HEK293 (cell line): ENCODE data around the gene GZF1.

Experiments
- WT1 ChIP-seq: fragments of 450-650 bp; formaldehyde crosslinking; IDR thresholded peaks from 2 replicates; pipeline ENCODE4 v1.5.1; 2016; ENCODE audit warnings: missing biosample characterization, missing genetic modification characterization
- ZNF138 ChIP-seq: fragments of 450-650 bp; formaldehyde crosslinking; IDR thresholded peaks from 2 replicates; pipeline ENCODE4 v1.5.1; 2016; ENCODE audit warnings: missing biosample characterization, missing genetic modification characterization, borderline replicate concordance
- ZNF140 ChIP-seq: fragments of 450-650 bp; formaldehyde crosslinking; IDR thresholded peaks from 2 replicates; pipeline ENCODE4 v1.5.1; 2016; ENCODE audit warnings: missing biosample characterization, missing genetic modification characterization
- ZNF174 ChIP-seq: fragments of 450-650 bp; formaldehyde crosslinking; IDR thresholded peaks from 2 replicates; pipeline ENCODE4 v1.5.0; 2017; ENCODE audit warnings: missing biosample characterization, mild to moderate bottlenecking, missing genetic modification characterization
- ZNF324 ChIP-seq: fragments of 450-650 bp; formaldehyde crosslinking; IDR thresholded peaks from 2 replicates; pipeline ENCODE4 v1.5.1; 2016; ENCODE audit warnings: missing biosample characterization, missing genetic modification characterization
- ZNF529 ChIP-seq: fragments of 450-650 bp; formaldehyde crosslinking; IDR thresholded peaks from 2 replicates; pipeline ENCODE4 v1.5.1; 2017; ENCODE audit warnings: missing genetic modification characterization, missing biosample characterization; ENCODE audit not compliant: insufficient replicate concordance
- TF ChIP-seq, protein P1 (sequence below): fragments of 450-650 bp; formaldehyde crosslinking; IDR thresholded peaks from 2 replicates; pipeline ENCODE4 v1.5.1; 2017; ENCODE audit warnings: missing biosample characterization, missing genetic modification characterization
- TF ChIP-seq, protein P2 (sequence below): fragments of 450-650 bp; formaldehyde crosslinking; IDR thresholded peaks from 2 replicates; pipeline ENCODE4 v1.5.1; 2016; ENCODE audit warnings: missing biosample characterization, missing genetic modification characterization
- TF ChIP-seq, protein P3 (sequence below): fragments of 450-650 bp; formaldehyde crosslinking; IDR thresholded peaks from 2 replicates; pipeline ENCODE4 v1.5.1; 2016; ENCODE audit warnings: missing biosample characterization, missing genetic modification characterization
- TF ChIP-seq, protein P4 (sequence below): fragments of 450-650 bp; formaldehyde crosslinking; IDR thresholded peaks from 2 replicates; pipeline ENCODE4 v1.5.1; 2017; ENCODE audit warnings: missing biosample characterization, mild to moderate bottlenecking, missing genetic modification characterization, moderate library complexity

DNA sequence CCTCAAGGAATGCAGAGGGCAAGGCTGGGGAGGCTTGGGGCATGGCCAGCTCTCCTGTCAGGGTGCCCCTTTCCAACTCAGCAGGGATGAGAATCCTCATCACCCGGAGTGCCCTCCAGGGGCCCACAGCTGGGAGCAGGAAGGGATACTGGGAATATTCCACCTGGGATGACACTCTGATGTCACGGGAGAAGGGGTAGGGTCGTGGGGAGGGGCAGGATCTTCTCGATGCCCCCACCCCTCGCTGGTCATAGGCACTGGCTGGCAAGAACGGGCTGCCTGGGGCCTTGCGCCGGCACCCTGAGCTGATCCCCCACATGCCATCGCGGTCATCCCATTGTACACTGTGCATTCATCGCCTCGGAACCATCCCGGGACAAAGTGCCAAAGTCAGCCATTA, 22.0 kb upstream of the GZF1 start:
- TF ChIP-seq WT1 (tag by site-specific recombination) (no peak), ZNF174 (tag by site-specific recombination) (no peak), ZNF324 (tag by site-specific recombination) (no peak), ZNF529 (tag by site-specific recombination) (no peak), ZNF140 (tag by site-specific recombination) (no peak), ZNF138 (tag by site-specific recombination) (no peak)
- TF ChIP-seq, protein P1, sequence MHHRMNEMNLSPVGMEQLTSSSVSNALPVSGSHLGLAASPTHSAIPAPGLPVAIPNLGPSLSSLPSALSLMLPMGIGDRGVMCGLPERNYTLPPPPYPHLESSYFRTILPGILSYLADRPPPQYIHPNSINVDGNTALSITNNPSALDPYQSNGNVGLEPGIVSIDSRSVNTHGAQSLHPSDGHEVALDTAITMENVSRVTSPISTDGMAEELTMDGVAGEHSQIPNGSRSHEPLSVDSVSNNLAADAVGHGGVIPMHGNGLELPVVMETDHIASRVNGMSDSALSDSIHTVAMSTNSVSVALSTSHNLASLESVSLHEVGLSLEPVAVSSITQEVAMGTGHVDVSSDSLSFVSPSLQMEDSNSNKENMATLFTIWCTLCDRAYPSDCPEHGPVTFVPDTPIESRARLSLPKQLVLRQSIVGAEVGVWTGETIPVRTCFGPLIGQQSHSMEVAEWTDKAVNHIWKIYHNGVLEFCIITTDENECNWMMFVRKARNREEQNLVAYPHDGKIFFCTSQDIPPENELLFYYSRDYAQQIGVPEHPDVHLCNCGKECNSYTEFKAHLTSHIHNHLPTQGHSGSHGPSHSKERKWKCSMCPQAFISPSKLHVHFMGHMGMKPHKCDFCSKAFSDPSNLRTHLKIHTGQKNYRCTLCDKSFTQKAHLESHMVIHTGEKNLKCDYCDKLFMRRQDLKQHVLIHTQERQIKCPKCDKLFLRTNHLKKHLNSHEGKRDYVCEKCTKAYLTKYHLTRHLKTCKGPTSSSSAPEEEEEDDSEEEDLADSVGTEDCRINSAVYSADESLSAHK (tag by site-specific recombination), result no peak
- TF ChIP-seq, protein P2, sequence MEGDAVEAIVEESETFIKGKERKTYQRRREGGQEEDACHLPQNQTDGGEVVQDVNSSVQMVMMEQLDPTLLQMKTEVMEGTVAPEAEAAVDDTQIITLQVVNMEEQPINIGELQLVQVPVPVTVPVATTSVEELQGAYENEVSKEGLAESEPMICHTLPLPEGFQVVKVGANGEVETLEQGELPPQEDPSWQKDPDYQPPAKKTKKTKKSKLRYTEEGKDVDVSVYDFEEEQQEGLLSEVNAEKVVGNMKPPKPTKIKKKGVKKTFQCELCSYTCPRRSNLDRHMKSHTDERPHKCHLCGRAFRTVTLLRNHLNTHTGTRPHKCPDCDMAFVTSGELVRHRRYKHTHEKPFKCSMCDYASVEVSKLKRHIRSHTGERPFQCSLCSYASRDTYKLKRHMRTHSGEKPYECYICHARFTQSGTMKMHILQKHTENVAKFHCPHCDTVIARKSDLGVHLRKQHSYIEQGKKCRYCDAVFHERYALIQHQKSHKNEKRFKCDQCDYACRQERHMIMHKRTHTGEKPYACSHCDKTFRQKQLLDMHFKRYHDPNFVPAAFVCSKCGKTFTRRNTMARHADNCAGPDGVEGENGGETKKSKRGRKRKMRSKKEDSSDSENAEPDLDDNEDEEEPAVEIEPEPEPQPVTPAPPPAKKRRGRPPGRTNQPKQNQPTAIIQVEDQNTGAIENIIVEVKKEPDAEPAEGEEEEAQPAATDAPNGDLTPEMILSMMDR (tag by site-specific recombination), result no peak
- TF ChIP-seq, protein P3, sequence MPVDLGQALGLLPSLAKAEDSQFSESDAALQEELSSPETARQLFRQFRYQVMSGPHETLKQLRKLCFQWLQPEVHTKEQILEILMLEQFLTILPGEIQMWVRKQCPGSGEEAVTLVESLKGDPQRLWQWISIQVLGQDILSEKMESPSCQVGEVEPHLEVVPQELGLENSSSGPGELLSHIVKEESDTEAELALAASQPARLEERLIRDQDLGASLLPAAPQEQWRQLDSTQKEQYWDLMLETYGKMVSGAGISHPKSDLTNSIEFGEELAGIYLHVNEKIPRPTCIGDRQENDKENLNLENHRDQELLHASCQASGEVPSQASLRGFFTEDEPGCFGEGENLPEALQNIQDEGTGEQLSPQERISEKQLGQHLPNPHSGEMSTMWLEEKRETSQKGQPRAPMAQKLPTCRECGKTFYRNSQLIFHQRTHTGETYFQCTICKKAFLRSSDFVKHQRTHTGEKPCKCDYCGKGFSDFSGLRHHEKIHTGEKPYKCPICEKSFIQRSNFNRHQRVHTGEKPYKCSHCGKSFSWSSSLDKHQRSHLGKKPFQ (tag by site-specific recombination), result no peak
- TF ChIP-seq, protein P4, sequence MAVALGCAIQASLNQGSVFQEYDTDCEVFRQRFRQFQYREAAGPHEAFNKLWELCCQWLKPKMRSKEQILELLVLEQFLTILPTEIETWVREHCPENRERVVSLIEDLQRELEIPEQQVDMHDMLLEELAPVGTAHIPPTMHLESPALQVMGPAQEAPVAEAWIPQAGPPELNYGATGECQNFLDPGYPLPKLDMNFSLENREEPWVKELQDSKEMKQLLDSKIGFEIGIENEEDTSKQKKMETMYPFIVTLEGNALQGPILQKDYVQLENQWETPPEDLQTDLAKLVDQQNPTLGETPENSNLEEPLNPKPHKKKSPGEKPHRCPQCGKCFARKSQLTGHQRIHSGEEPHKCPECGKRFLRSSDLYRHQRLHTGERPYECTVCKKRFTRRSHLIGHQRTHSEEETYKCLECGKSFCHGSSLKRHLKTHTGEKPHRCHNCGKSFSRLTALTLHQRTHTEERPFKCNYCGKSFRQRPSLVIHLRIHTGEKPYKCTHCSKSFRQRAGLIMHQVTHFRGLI, result no peak
